NCI-H524 (cell line): ENCODE measurements around the gene ASAH2B.
"Not testable (repeated sequence)": the region's sequence is repeated elsewhere in the genome, so short reads cannot be mapped to it uniquely, and the experiment has no call there.

Source experiments
- DNase-seq, 2 experiments: peaks; one replicate each; lab custom pipeline; 2025; lab: John Stamatoyannopoulos, UW

ASAH2B gene

GRCh38 chr10:50739618-50740292 is at the start of gene ASAH2B:
Gene ASAH2B, plus strand, starts transcription at chr10:50739936. Its CDS starts 5,195 bp downstream, at chr10:50745131.
- peak; percentile 23 to 54 for DNase-seq

GRCh38 chr10:50697819-50698218 is 41.9 kb upstream of the ASAH2B start:
- DNase-seq: not testable (repeated sequence)

- not testable (repeated sequence) for DNase-seq
Observed at GRCh38 chr10:50701947-50702346, 37.8 kb upstream of the ASAH2B start.

GRCh38 chr10:50702997-50703396 is 36.7 kb upstream of the ASAH2B start:
- not testable (repeated sequence) for DNase-seq

GRCh38 chr10:50704436-50705079 is 35.2 kb upstream of the ASAH2B start:
- DNase-seq: not testable (repeated sequence)

- DNase-seq: not testable (repeated sequence)
Observed at GRCh38 chr10:50706006-50706405, 33.7 kb upstream of the ASAH2B start.

GRCh38 chr10:50710241-50710640 is 29.5 kb upstream of the ASAH2B start:
- not testable (repeated sequence) for DNase-seq

GRCh38 chr10:50723812-50724211 is 15.9 kb upstream of the ASAH2B start:
- not testable (repeated sequence) for DNase-seq

- not testable (repeated sequence) for DNase-seq
Observed at GRCh38 chr10:50728112-50728511, 11.6 kb upstream of the ASAH2B start.

GRCh38 chr10:50738987-50739617 is 634 bp upstream of the ASAH2B start:
- not testable (repeated sequence) for DNase-seq

GRCh38 chr10:50740293-50740648 is 535 bp downstream of the ASAH2B start:
- no peak for DNase-seq

- not testable (repeated sequence) for DNase-seq
Observed at GRCh38 chr10:50742820-50743219, 3.1 kb downstream of the ASAH2B start.

GRCh38 chr10:50766774-50767513 is 27.2 kb downstream of the ASAH2B start:
- DNase-seq: not testable (repeated sequence)

GRCh38 chr10:50772042-50772441 is 32.3 kb downstream of the ASAH2B start:
- not testable (repeated sequence) for DNase-seq

- not testable (repeated sequence) for DNase-seq
Observed at GRCh38 chr10:50774868-50775267, 35.1 kb downstream of the ASAH2B start.

GRCh38 chr10:50780036-50780435 is 40.3 kb downstream of the ASAH2B start:
- not testable (repeated sequence) for DNase-seq

- not testable (repeated sequence) for DNase-seq
Observed at GRCh38 chr10:50782017-50782416, 42.3 kb downstream of the ASAH2B start.

GRCh38 chr10:50787962-50788361 is 48.2 kb downstream of the ASAH2B start:
- not testable (repeated sequence) for DNase-seq

GRCh38 chr10:50788951-50789945 is 49.5 kb downstream of the ASAH2B start:
- peak; percentile 12 to 65 for DNase-seq

- DNase-seq: no peak
Observed at GRCh38 chr10:50794490-50794889, 54.8 kb downstream of the ASAH2B start.

- no peak for DNase-seq
Observed at GRCh38 chr10:50796693-50797092, 57.0 kb downstream of the ASAH2B start.
